ENCODE results near the gene DHTKD1.

DHTKD1 gene

DNA sequence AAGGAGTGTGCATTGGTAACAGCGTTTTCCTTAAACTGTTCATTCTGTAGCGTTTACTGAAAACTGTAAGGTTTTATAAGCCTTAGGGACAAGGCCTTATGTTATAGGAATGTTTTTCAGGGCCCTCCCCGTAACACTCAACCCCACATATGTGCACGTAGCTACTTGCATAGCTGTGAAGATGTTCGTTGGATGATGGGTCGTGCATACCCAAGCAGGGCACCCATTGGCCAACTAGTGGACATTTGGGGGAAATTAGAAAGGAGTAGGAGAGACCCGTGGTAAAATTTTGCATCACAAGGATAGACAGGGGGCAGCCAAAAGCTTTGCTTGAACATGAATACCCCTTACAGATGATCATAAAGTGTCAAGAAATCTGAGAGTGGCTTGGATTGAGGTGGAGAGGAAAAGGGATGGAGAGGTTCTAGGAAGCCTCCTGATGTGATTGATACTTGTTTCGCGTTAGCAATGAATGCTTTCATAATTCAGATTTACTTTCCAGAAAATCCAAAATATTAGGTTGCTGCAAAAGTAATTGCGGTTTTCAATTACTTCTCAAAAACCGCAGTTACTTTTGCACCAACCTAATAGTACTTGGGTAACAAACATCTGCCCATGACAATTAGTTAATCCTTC lies 61.6 kb downstream of the DHTKD1 start:
- in situ Hi-C loops (cut with MboI; ENCODE audit: low sequenced_read_pairs, unreplicated experiment) = no loop called here
- DNase-seq (ENCODE audit: low spot score) = peak; percentile 68
- TF ChIP-seq, protein P1, sequence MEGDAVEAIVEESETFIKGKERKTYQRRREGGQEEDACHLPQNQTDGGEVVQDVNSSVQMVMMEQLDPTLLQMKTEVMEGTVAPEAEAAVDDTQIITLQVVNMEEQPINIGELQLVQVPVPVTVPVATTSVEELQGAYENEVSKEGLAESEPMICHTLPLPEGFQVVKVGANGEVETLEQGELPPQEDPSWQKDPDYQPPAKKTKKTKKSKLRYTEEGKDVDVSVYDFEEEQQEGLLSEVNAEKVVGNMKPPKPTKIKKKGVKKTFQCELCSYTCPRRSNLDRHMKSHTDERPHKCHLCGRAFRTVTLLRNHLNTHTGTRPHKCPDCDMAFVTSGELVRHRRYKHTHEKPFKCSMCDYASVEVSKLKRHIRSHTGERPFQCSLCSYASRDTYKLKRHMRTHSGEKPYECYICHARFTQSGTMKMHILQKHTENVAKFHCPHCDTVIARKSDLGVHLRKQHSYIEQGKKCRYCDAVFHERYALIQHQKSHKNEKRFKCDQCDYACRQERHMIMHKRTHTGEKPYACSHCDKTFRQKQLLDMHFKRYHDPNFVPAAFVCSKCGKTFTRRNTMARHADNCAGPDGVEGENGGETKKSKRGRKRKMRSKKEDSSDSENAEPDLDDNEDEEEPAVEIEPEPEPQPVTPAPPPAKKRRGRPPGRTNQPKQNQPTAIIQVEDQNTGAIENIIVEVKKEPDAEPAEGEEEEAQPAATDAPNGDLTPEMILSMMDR (IDR thresholded peaks at IDR 0.05; ENCODE audit: borderline replicate concordance, control extremely low read depth, extremely low read depth, insufficient read depth, missing control alignments) = peak; percentile 28

DNA sequence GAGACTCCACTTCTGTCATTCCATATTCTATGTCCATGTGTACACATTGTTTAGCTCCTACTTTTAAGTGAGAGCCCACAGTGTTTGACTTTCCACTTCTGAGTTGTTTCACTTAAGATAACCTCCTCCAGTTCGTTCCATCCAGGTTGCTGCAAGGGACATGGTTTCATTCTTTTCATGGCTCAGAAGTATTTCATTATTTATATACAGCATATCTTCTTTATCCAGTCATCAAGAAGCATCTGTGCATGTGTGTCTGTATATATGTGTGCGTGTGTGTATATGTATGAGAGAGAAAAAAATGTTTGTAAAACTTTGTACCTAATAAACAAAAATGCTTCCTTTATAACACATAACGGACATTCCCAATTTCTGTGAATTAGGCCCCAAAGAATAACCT lies 66.9 kb downstream of the DHTKD1 start:
- in situ Hi-C loops (cut with MboI; ENCODE audit: low sequenced_read_pairs, unreplicated experiment) = no loop called here

GRCh38 chr10:12140038-12140437 lies 71.3 kb downstream of the DHTKD1 start:
- TF ChIP-seq, protein P1 (IDR thresholded peaks at IDR 0.05; ENCODE audit: borderline replicate concordance, control extremely low read depth, extremely low read depth, insufficient read depth, missing control alignments) = no peak
- DNase-seq (ENCODE audit: low spot score) = no peak
- in situ Hi-C loops (cut with MboI; ENCODE audit: low sequenced_read_pairs, unreplicated experiment) = no loop called here

More for the DNA sequence above, 66.9 kb downstream of the DHTKD1 start:
- DNase-seq (ENCODE audit: low spot score) = no peak
- TF ChIP-seq, protein P1 (IDR thresholded peaks at IDR 0.05; ENCODE audit: borderline replicate concordance, control extremely low read depth, extremely low read depth, insufficient read depth, missing control alignments) = no peak

- in situ Hi-C loops (cut with MboI; ENCODE audit: low sequenced_read_pairs, unreplicated experiment) = no loop called here
- TF ChIP-seq, protein P1 (IDR thresholded peaks at IDR 0.05; ENCODE audit: borderline replicate concordance, control extremely low read depth, extremely low read depth, insufficient read depth, missing control alignments) = no peak
- no peak for DNase-seq (ENCODE audit: low spot score)
Measured at GRCh38 chr10:12144538-12144937, 75.8 kb downstream of the DHTKD1 start.

- TF ChIP-seq, protein P1 (IDR thresholded peaks at IDR 0.05; ENCODE audit: borderline replicate concordance, control extremely low read depth, extremely low read depth, insufficient read depth, missing control alignments) = no peak
- DNase-seq (ENCODE audit: low spot score) = no peak
- in situ Hi-C loops (cut with MboI; ENCODE audit: low sequenced_read_pairs, unreplicated experiment) = no loop called here
Measured at GRCh38 chr10:12150163-12150562, 81.4 kb downstream of the DHTKD1 start.

DNA sequence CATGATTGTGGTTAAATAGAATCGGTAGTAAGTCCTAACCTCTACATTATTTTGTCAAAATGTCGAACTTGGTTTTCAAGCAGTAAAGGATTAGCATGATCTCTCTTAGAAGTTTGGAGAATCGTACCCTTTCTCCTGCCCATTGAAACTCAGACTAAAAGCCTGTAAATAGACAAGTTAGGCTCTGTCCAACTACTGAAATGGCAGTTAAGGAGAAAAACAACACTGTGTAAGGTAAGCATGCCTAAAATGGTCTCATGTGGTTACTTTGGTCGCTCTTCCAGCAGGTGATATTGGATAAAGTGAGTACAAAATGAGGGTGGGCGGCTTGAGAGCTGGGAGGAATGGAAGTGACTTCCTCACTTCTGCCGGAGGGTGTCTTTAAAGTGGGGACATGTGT lies 85.8 kb downstream of the DHTKD1 start:
- in situ Hi-C loops (cut with MboI; ENCODE audit: low sequenced_read_pairs, unreplicated experiment) = no loop called here
- TF ChIP-seq, protein P1 (IDR thresholded peaks at IDR 0.05; ENCODE audit: borderline replicate concordance, control extremely low read depth, extremely low read depth, insufficient read depth, missing control alignments) = no peak

More for the DNA sequence above, 85.8 kb downstream of the DHTKD1 start:
- DNase-seq (ENCODE audit: low spot score) = no peak
